ENCODE measurements around the gene FAM76B.
"Not testable (repeated sequence)": the region's sequence is repeated elsewhere in the genome, so short reads cannot be mapped to it uniquely, and the experiment has no call there.

The FAM76B gene

DNA sequence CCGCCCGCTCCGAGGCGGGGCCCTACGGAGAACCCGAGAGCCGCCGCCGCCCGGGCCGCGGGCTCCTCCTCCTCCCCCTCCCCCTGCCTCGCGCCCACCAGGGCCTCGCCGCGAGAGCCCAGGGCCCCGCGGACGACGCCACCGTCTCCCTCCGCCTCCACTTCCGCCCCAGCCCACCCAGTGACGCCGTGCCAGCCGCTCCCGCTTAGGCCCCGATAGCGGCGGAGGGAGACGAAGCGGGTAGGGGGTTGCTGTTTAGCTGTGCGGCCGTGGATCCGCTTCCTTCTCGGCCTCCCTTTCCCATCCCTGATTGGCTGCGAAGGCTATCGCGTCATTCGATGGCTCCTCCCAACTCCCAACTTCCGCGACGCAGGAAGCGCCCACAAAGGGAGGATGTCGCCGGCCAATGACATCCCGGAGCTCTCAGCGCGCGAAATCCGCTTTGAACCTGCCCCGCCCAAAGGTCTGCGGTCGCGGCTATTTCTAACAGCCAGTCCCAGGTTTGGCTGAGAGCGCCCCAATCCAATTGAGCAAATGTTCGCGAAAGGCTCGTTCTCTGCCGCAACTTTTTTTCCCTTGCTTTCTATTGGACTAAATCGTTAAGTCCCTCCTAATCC, at the start of gene FAM76B:
TSS of gene FAM76B (minus strand) at position 277 of the 617 bp plus-strand sequence. CDS start 304 bp downstream, outside the sequence.
- peak; percentile 93 for DNase-seq (ENCODE audit: low read depth)

DNA sequence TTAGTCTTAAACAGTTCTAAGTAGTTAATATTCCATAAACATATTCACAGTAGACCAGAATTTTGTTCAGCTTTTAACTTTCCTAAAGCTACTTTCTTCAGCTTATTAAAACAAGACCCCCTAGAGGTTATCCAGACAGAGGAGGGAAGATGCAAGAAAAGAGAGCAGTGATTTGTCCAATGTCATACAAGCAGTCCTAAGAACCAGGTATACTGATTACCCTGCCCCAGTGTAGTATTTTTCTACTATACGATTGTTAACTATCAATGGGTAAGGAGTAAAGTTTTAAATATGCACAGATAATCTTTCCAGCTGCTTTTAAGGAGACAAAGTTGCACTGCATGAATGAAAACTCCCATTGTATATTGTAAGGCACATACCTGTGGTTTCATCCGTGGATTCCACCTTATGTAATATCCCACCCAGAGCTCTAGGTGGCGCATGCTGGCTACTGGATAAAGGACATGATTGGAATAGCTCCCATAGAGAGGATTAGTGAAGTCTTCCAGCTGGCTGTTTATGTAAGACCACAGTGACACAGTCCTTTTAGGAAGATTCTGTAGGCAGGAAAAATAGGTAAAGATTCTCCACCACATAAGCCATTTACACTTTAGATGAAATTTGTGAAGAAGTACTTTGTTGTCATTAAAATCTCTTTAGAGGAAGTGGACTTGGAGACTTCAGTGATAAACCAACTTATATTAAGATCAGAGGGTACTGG, 46.3 kb upstream of the FAM76B start:
- DNase-seq (ENCODE audit: low read depth) = peak; percentile 89

DNA sequence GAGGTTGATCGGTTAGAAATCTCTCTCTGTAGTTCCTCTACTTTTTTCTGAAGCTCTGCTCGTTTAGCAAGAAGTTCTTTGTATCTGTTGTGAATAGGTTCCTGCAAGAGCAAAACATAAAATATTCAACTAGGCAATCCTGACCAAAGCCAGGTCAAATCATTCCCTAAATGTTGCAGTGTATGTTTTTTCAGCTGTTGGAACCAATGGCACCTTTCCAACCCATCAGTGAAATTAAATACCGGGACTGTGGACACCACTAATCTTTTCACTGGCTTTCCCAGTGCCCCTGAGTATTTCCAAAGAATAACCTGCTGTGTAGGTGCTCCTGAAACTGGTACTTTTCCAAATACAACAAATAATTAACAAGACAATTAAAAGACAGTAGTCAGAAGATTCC, 45.8 kb upstream of the FAM76B start:
- DNase-seq (ENCODE audit: low read depth) = no peak

DNA sequence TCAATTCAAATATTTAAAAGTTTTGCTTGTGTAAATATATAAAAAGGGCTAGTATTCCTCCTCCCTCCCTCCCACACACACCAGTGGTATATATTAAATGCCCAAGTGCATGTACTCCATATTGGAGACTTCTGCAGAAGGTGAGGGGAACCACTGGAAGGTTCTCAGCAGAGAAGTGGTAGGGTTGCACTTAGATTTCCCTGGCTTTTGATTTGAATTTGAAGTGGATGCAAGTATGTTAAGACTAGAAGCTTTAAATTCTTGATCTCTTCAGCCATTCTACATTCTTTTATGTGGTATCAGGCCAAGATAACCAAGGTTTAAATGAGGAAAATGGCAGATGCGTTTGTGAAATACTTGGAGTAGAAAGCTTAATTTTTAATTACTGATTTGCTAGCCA, 43.8 kb upstream of the FAM76B start:
- DNase-seq (ENCODE audit: low read depth) = no peak

DNA sequence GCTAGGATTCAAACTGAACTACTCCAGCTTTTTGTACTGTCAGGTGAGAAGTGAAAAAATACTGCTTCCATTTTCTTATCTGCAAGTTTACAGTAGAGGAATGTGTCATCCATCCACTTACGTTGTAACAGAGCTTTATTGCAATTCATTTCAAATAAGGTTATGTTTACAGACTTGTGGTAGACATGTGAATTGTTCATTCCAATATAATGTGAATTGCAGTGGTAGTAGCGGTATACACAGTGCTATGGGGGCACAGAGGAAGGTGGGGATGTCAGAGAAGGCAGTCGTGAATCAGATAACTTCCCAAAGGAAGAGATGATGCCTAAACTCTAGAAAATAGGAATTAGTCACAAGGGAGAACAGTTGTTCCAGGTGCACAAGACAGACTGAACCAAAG, 43.2 kb upstream of the FAM76B start:
- DNase-seq (ENCODE audit: low read depth) = no peak

DNA sequence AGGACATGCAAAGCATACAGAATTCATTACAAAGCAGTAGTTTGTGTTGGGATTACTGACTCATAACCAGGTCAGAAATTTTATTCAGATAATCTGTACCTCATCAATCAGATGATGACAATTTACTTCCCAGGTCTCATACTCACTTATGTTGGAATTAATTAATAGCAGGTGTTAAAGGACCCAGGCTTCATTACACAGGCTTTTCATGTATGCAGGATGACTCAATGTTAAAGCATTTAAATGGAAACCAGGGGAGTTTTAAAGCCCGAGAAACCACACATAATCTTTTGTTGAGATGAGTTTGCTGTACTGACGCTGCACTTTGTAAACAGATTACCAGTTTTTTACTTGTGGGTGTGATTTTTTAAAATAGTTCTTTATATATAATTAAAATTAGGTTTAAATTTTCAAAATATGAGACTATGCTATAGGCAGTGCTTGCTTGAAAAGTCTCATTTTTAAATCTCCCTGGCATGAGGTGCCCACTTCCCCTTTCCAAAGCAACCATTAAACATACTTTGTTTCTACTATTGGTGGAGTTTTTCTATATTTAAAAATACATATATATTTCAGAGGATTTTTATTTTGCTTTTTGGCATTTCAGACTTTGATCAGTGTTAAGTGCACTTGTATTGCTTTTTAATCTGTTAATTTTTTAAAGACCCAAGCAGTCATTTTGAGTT, 41.8 kb upstream of the FAM76B start:
- peak; percentile 56 for DNase-seq (ENCODE audit: low read depth)

DNA sequence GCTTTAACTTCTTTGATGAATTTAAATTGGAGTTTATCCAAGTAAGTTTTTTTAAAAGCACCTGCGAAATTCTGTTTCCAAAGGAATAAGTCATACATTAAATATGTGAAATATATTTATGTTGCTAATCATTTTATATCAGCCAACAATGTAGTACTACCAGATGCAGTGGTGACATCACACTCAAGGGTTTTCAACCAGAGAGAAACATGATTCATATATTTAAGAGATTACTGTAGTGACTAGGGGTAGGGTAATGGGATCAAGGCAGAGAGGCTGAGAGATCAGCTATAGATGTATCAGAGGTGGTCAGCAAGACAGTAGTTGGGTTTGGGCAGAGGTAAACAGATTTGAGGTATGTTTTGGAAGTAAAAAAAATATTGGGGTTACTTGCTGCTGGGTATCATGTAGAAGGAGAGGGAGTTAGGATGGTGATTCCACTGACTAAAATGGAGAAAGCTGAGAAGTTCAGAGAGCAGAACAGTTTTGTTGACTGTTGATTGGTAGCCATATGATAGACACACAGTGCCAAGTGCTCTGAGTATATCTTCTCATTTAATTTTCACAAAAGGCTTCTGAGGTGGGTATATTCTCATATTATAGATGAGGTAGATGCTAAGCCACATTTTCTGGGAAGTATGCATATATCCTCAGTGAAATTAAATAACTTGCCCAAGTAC, 40.1 kb upstream of the FAM76B start:
- DNase-seq (ENCODE audit: low read depth) = no peak

DNA sequence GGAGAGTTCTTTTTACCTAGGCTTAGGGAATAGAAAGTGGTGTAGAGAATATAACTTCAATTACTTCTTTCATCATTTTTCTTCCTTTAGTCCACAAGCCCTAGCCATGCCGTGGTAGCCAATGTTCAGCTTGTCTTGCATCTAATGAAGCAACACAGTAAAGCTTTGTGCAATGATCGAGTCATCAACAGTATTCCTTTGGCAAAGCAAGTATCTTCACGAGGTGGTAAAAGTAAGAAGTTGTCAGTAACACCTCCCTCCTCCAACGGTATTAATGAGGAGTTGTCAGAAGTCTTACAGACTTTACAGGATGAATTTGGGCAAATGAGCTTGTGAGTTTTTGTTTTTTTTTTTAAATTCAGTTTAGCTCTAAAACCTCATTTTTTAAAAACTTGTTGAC, 38.1 kb upstream of the FAM76B start:
- no peak for DNase-seq (ENCODE audit: low read depth)

DNA sequence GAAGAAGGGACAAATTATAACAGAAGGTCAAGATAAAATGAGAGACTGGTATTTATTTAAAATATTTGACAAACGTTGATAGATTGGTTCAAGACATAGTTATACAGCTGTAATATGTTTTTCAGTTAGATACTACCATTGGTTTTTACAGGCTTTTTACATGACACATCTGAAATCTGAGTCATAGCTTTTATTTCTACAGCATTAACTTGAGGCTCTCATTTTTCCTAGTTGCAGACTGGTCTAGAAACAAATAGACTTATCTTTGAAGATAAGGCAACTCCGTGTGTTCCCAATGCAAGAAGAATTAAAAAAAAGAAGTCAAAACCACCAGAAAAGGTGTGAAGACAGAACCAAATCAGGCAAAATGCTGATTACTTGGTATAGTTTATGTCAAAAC, 32.1 kb upstream of the FAM76B start:
- DNase-seq (ENCODE audit: low read depth) = no peak

DNA sequence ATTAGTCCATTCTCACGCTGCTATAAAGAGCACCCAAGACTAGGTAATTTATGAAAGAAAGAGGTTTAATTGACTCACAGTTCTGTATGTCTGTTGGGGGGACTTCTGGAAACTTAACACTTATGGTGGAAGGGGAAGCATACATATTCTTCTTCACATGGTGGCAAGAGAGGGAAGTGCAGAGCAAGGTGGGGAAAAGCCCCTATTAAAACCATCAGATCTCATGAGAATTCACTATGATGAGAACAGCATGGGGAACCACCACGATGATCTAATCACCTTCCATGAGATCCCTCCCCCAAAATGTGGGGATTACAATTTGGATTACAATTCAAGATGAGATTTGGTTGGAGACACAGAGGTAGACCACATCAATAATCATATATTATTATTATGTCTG, 26.5 kb upstream of the FAM76B start:
- DNase-seq (ENCODE audit: low read depth) = no peak

DNA sequence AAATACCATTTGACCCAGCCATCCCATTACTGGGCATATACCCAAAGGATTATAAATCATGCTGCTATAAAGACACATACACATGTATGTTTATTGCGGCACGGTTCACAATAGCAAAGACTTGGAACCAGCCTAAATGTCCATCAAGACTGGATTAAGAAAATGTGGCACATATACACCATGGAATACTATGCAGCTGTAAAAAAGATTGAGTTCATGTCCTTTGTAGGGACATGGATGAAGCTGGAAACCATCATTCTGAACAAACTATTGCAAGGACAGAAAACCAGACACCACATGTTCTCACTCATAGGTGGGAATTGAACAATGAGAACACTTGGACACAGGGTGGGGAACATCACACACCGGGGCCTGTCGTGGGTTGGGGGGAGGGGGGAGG, 21.5 kb upstream of the FAM76B start:
- DNase-seq (ENCODE audit: low read depth) = not testable (repeated sequence)

DNA sequence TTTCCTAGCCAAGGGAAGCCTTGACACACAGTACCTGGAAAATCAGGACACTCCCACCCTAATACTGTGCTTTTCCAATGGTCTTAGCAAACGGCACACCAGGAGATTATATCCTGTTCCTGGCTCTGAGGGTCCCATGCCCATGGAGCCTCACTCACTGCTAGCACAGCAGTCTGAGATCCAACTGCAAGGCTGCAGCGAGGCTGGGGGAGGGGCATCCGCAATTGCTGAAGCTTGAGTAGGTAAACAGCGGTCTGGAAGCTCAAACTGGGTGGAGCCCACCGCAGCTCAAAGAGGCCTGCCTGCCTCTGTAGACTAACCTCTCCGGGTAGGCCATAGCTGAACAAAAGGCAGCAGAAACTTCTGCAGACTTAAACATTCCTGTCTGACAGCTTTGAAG, 16.9 kb upstream of the FAM76B start:
- not testable (repeated sequence) for DNase-seq (ENCODE audit: low read depth)

DNA sequence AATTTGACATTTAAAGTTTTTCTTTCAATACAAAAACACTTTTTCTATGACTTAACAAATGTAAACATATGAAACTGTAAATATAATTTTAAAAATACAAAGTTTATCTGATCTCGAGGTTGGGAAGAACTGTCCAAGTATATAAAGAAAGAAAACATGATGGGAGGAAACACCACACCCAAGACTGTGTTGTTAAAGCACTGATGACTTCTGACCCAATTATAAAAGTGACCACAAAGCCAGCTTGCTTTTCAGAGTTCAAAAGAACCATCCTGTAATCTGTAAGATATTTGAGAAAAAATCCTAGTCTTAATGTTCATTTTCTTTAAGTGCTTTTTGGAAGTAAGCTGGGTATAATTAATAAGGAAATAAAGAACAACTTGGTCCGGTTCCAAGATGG, 16.3 kb upstream of the FAM76B start:
- DNase-seq (ENCODE audit: low read depth) = no peak

DNA sequence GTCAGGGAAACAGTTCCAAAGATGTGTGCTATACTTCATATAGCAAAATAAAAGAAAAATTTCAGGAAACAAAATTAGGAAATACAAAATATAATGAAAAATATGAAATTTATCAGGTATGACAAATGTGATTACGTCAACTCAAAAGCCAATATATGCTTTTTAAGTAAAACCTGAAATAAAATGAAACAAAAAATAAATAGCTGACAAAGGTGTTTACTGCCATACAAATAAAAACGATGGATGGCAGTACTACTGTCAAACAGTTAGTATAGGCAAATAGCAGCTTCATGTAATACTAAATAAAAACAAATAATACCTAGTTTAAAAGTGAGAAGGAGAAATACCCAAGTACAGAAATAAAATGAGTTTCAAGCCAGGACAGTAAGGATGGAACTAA, 14.4 kb upstream of the FAM76B start:
- no peak for DNase-seq (ENCODE audit: low read depth)

DNA sequence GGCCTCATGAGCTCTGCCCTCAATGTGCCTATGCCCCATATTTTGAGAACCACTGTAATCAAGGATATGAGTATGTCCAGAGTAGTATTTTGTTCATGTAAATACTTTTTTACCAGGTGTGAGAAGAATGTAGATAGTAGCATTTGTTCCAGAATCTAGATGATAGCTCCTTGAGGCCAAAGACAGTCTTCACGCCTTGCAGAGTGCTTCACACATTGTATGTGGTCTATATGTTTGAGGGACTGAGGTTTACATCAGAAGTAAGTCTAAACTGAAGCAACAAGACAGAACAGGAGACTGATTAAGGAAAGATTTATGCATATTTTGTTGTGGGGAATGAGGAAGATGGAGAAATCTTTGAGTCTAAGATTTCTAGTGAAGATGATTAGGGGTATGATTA, 13.2 kb upstream of the FAM76B start:
- no peak for DNase-seq (ENCODE audit: low read depth)

DNA sequence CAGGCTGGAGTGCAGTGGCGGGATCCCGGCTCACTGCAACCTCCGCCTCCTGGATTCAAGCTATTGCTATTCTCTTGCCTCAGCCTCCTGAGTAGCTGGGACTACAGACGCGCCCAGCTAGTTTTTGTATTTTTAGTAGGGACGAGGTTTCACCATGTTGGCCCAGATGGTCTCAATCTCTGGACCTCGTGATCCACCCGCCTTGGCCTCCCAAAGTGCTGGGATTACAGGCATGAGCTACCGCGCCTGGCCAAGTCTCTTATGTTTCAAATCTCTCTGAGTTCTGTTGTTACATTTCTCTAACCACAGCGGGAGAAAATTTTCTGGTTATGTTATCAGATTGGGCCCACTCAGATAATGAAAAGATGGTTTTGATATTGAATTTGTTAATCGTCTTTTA, 10.9 kb upstream of the FAM76B start:
- no peak for DNase-seq (ENCODE audit: low read depth)

DNA sequence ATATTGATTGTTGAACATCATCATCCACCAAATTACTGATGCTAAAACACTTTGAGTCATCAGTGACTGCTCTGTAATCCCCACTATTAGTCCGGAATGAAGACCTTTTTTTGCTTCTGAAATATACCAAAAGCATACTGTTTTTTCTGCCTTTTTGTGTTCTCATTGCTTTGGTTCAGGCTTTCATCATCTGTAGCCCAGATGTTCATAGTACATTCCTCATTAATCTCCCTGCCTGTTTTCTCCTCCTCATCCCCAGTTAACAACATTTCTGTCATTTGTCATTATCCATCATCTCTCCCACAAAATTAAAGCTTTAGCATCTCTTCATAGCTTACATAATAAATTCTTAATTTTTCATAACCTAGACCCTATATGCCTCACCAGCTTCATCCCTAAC, 10.0 kb upstream of the FAM76B start:
- no peak for DNase-seq (ENCODE audit: low read depth)

DNA sequence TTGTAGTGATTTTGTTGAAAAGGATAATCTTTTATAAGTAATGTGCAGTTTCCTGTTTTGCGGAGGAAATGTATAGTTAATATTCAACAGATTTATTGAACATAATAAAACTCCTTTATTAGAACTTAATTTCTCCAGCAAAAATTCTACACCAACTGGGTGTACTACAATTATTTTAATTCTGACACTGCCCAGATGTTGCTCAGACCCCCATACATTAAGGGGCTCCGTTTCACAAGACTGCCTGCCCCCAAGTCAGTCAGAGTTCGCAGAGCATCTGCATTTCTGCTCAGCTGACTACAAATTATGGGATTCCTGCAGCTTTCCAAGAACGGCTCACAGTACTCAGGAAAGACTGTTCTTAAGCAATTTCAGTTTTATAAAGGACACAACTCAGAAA, 6.9 kb upstream of the FAM76B start:
- no peak for DNase-seq (ENCODE audit: low read depth)

DNA sequence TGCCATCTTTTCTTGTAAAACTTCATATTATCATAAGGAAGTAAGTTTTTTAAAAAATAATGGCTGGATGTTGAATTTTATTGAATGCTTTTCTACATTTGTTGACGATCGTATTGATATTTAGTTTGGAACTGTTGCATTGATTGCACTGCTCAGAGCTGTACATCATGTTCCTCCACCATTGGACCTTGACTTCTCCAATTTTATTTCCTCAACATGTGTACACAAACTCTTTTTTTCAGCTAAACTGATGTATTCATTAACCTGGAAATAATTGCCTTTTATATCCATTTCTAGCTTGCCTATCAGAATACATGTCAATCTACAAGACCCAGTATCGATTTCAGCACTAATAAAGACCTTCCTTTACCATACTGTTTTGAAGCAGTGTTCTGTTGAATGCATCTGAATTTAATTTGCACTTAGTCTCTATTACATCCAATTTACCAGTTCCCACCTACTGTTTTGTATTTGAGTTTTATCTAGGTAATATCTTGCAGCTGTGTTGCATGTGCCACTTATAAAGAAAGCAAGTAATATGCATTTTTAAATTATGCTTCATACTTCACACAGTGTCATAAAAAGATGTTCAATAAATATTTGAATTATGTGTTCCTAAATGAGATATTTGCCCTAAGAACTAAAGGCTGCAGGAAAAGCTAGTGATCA, 6.2 kb upstream of the FAM76B start:
- DNase-seq (ENCODE audit: low read depth) = no peak

DNA sequence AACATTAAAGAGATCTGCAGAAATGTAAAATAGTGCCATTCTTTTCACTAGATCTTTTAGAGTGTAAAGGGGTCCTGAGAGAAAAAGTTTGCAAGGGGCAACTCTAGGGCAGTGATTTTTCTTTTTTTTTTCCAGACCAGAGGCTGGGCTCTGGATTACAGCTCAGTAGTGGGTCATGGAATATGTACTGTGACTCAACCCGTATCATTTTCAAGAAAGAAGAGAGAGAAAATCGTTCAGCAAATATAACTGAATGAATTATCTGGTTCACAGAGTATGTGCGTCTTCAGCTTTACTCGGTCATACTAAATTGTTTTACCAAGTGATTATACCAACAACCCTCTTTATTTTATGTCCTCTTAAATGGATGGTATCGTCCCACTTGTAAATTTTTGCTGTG, 4.5 kb upstream of the FAM76B start:
- DNase-seq (ENCODE audit: low read depth) = peak; percentile 8

DNA sequence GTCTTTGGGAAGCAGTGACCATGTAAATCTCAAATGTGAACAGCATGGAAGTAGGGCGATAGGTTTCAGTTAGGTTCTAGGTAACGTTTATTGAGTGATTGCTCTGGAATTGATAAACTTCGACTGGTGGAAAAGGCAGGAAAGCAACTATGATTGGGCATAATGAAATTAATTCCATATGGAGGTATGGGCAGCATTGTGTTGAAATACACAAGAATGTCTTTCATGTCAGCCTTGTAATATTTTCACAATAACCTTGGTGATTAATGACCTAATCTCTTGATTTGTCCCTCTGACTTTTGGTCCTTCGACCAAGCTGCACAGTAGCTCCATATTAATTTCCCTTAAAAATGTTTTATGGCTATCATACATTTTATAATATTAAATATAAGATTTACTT, 3.5 kb upstream of the FAM76B start:
- DNase-seq (ENCODE audit: low read depth) = no peak

DNA sequence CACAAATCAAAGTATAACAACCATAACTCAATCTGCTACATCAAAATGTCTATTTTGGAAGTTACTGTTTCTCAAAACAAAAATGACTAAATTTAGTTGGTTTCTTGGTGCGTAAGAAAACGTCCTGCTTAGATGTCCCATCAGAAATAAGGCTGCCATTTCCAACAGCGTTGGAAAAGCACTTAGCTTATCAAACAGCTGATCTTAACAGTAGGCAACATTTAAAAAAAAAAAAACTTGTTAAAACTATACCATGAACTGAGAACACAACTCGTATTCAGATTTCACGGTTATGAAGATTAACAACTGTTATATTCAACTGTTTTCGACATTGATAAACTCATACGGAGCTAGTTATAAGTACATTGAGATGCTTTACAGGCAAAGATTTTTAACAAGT, 3.1 kb upstream of the FAM76B start:
- no peak for DNase-seq (ENCODE audit: low read depth)
